Type B pancreatic cell (in vitro differentiated cells): Measurements from ENCODE around the gene OR2A12. TPM values are rescaled to one million over a fixed set of nuclear protein-coding genes. Genes with fewer than 3 reads are reported as not detected.

Source experiments
- DNase-seq: peaks from one replicate; pipeline ENCODE4 v3.0.0; 2021; ENCODE audit warnings: mixed read lengths; ENCODE audit not compliant: unreplicated experiment; ENCODE audit errors: extremely low spot score
- H3K27ac Mint-ChIP-seq: 2 replicates; pipeline ENCODE4 v1.8.0; 2021; ENCODE audit warnings: mild to moderate bottlenecking, mixed read lengths
- H3K27me3 Mint-ChIP-seq: 2 replicates; pipeline ENCODE4 v1.8.0; 2021; ENCODE audit warnings: mixed read lengths
- H3K36me3 Mint-ChIP-seq: 2 replicates; pipeline ENCODE4 v1.8.0; 2021; ENCODE audit warnings: mixed read lengths
- H3K4me1 Mint-ChIP-seq: one replicate; pipeline ENCODE4 v1.8.0; 2021; ENCODE audit warnings: mixed read lengths; ENCODE audit not compliant: unreplicated experiment
- H3K4me3 Mint-ChIP-seq: 2 replicates; pipeline ENCODE4 v1.8.0; 2021; ENCODE audit warnings: mild to moderate bottlenecking, mixed read lengths
- H3K9me3 Mint-ChIP-seq: 2 replicates; pipeline ENCODE4 v1.8.0; 2021; ENCODE audit warnings: mixed read lengths
- CTCF ChIP-seq: fragments of 200-600 bp; sonication (generic); conservative IDR thresholded peaks from 2 replicates; pipeline ENCODE4 v1.5.0; 2021; ENCODE audit warnings: antibody characterized with exemption, mild to moderate bottlenecking
- long read RNA-seq: library from polyadenylated mRNA; unstranded; transcript quantifications from one replicate; pipeline ENCODE4 v2.0.0, GENCODE V29; 2020
- total RNA-seq: library from RNA; stranded (reverse); gene quantifications from 2 replicates; pipeline ENCODE4 v1.2.1, GENCODE V29; 2021; ENCODE audit warnings: low replicate concordance

The OR2A12 gene
- not detected in 2 replicates for total RNA-seq
- long read RNA-seq, result 0 reads

GRCh38 chr7:144085978-144086377 lies at the start of gene OR2A12:
Gene OR2A12 (plus strand): TSS chr7:144086278. CDS start chr7:144095108, 8,830 bp downstream.
- H3K27ac Mint-ChIP-seq, result no peak within 1 kb of the TSS
- no peak within 1 kb of the TSS for H3K4me3 Mint-ChIP-seq
- no peaks in the 10 kb centered on the region for H3K9me3 Mint-ChIP-seq

GRCh38 chr7:144036302-144036885 lies 49.7 kb upstream of the OR2A12 start:
- no peaks in the 10 kb centered on the region for H3K4me1 Mint-ChIP-seq
- H3K9me3 Mint-ChIP-seq, result no peaks in the 10 kb centered on the region
- TF ChIP-seq CTCF, result no peak
- H3K4me3 Mint-ChIP-seq, result no peak overlapping the region
- H3K36me3 Mint-ChIP-seq, result no peaks in the 10 kb centered on the region
- no peak overlapping the region for H3K27ac Mint-ChIP-seq
- no peaks in the 10 kb centered on the region for H3K27me3 Mint-ChIP-seq
- DNase-seq, result no peak

More at GRCh38 chr7:144085978-144086377, at the start of gene OR2A12:
- Mint-ChIP-seq H3K4me1 (no peaks in the 10 kb centered on the region), H3K27me3 (peaks cover 3% of the 10 kb centered on the region), H3K36me3 (no peaks in the 10 kb centered on the region)
- TF ChIP-seq CTCF, result no peak
- no peak for DNase-seq

- DNase-seq, result no peak
- H3K27me3 Mint-ChIP-seq, result no peaks in the 10 kb centered on the region
- H3K4me1 Mint-ChIP-seq, result no peaks in the 10 kb centered on the region
- H3K36me3 Mint-ChIP-seq, result no peaks in the 10 kb centered on the region
- H3K9me3 Mint-ChIP-seq, result no peaks in the 10 kb centered on the region
- H3K4me3 Mint-ChIP-seq, result no peak overlapping the region
- TF ChIP-seq CTCF, result no peak
- no peak overlapping the region for H3K27ac Mint-ChIP-seq
Observed at GRCh38 chr7:144037414-144038035, 48.6 kb upstream of the OR2A12 start.

GRCh38 chr7:144038887-144039286 lies 47.2 kb upstream of the OR2A12 start:
- no peaks in the 10 kb centered on the region for H3K9me3 Mint-ChIP-seq
- TF ChIP-seq CTCF, result no peak
- H3K27me3 Mint-ChIP-seq, result no peaks in the 10 kb centered on the region

GRCh38 chr7:144048648-144049047 lies 37.4 kb upstream of the OR2A12 start, which contains the start of gene OR2A5:
Gene OR2A5 (plus strand): TSS chr7:144048948. CDS start chr7:144050402, 1,454 bp downstream.
- Mint-ChIP-seq H3K36me3 (no peaks in the 10 kb centered on the region), H3K9me3 (no peaks in the 10 kb centered on the region), H3K4me3 (no peak within 1 kb of the TSS), H3K27me3 (peaks cover 2% of the 10 kb centered on the region), H3K4me1 (no peaks in the 10 kb centered on the region), H3K27ac (no peak within 1 kb of the TSS)
- no peak for TF ChIP-seq CTCF
- no peak for DNase-seq

More at GRCh38 chr7:144038887-144039286, 47.2 kb upstream of the OR2A12 start:
- Mint-ChIP-seq H3K4me1 (no peaks in the 10 kb centered on the region), H3K4me3 (no peak overlapping the region), H3K27ac (no peak overlapping the region), H3K36me3 (no peaks in the 10 kb centered on the region)
- no peak for DNase-seq
